ENCODE measurements around the gene BRI3.

BRI3 gene

DNA sequence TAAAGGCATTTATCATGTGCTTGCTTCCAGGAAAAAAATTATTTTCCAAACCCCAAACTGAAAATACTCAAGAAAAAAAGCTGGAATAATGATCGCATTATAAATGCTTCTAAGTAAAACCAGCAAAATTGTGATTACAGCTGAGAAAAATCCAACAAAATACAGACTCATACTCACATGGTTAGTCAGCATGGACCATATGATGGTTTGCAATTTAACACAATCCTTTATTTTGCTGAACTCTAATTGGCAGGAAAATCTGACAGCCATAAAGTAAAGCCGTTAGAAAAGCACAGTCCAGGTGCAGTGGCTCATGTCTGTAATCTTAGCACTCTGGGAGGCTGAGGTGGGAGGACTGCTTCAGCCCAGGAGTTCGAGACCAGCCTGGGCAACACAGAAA is 59.6 kb downstream of the BRI3 start:
- TF ChIP-seq CTCF (IDR thresholded peaks at IDR 0.05; ENCODE audit: low read depth, low read length, poor library complexity, severe bottlenecking) (no peak), EZH2phosphoT487 (IDR thresholded peaks at IDR 0.05; ENCODE audit: borderline replicate concordance, low read length) (no peak)
- H3K4me1 ChIP-seq (ENCODE audit: control insufficient read depth, low read length): peaks cover 41% of the 10 kb centered on the region
- no peak overlapping the region for H3K4me3 ChIP-seq (ENCODE audit: low read length)
- 0 out of 2 replicates have a peak, but pooled peaks cover 2% of the 10 kb centered on the region for H3F3A ChIP-seq (ENCODE audit: control insufficient read depth, insufficient read depth)
- no peak overlapping the region for H3K4me2 ChIP-seq (ENCODE audit: low read length)
- H3K9me3 ChIP-seq (ENCODE audit: control insufficient read depth, insufficient read depth, low read length): no peaks in the 10 kb centered on the region
- H3K9me2 ChIP-seq (replicated peaks; ENCODE audit: control insufficient read depth, low read length): no peaks in the 10 kb centered on the region
- H3K79me2 ChIP-seq (ENCODE audit: control insufficient read depth, low read length): no peaks in the 10 kb centered on the region
- H3K36me3 ChIP-seq (ENCODE audit: control insufficient read depth, low read length): no peaks in the 10 kb centered on the region
- no peak overlapping the region for H3K27ac ChIP-seq (ENCODE audit: low read depth, low read length)
- no peaks in the 10 kb centered on the region for H4K20me1 ChIP-seq (ENCODE audit: control insufficient read depth, insufficient read depth, low read depth, low read length)
- H3K27me3 ChIP-seq (ENCODE audit: control insufficient read depth, low read length): no peaks in the 10 kb centered on the region
